Activated gamma-delta T cell treated with anti-CD3 and anti-CD28 coated beads, Interleukin-2, amount 50 U/mL, for 16 hours (primary cell): ENCODE data around the gene AGR3.

Experiments used
- DNase-seq: peaks from one replicate; pipeline ENCODE4 v3.0.0-alpha.2; 2020; ENCODE audit warnings: low read depth

AGR3 gene

DNA sequence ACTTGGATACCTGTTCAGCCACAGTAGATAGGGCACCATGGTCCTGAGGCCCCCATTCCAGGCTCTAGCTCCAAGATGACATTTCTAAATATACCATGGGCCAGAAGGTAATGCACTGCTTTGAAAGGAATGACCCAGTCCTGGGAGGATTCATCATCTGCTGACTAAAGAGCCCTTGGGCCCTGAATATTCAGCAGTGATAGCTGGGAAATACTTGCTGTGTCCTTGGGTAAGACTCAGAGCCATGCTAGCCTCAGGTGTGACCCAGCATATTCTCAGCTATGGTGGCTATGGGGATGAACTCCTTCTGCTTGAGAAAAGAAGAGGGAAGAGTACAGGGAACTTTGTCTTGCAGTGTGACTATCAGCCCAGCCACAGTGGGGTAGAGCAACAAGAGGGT lies 55.7 kb downstream of the AGR3 start:
- DNase-seq: no peak

- DNase-seq: no peak
Measured at GRCh38 chr7:16822029-16822428, 59.8 kb downstream of the AGR3 start.

DNA sequence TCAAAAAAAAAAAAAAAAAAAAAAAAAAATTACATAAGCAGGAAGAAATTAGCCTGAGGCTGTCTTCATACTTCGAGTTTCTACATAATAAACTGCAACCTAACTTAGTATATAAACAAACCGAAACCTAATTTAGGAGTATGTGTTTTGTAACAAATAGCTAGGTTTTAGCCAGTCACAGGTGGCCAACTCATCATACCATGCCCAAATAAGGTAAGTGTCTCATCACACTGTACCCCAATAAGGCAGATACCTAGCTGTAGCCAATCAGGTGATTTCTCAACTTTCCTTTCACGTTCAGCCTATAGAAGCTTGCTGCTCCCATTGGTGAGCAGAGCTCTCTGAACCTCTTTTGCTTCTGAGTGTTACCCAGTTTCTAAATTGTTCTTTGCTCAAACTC lies 63.1 kb downstream of the AGR3 start:
- DNase-seq: no peak

GRCh38 chr7:16817536-16817935 lies 64.2 kb downstream of the AGR3 start:
- DNase-seq: no peak

GRCh38 chr7:16816824-16817223 lies 65.0 kb downstream of the AGR3 start:
- DNase-seq: no peak

GRCh38 chr7:16815001-16815400 lies 66.8 kb downstream of the AGR3 start:
- DNase-seq: no peak

DNA sequence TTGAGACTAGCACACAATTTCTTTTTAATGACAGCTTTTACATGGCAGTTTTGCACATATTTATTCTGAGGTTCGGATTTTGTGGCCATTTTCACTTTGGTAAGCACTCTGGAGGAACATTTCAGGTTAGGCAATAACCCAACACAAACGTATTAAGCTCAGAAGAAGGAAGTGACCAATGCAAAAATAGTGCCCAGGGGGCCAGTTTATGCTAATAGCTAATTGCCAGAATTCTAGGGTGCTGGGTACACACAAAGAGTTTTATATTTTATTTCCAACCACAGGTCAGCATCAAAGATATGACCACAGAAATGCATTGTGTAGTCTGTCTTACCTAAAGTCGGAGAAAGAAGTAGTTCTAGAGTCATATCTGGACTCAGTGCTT lies 68.6 kb downstream of the AGR3 start:
- DNase-seq: no peak

DNA sequence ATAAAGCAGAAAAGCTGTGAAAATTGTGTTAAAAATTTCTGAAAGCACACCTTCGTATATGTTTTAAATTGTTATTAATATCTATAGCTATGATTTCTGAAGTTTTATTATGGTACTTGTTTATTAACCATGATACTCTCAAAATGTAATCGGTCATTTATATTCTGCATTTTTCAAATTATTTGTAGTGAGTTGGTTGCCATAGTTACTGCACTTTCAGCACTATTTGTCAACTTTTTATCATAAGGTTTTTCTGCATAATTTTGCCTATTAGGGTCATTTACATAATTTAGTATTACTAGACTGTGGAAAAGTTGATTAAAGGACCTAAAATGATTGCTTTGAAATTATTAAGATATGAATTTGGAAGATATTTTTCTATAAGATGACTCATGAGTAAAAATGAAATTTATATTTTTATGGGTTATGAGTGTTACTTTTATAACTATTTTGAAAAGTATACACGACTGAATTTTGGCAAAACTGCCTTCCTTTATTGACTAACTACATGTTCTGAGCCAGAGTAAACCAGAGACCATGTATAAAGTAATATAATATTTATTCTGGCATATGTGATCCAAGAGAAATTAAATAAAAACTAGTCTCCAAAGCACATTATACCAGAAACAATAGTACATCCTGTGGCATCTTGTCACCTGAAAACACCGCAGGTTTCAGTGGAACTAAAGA lies 69.1 kb downstream of the AGR3 start:
- no peak for DNase-seq

DNA sequence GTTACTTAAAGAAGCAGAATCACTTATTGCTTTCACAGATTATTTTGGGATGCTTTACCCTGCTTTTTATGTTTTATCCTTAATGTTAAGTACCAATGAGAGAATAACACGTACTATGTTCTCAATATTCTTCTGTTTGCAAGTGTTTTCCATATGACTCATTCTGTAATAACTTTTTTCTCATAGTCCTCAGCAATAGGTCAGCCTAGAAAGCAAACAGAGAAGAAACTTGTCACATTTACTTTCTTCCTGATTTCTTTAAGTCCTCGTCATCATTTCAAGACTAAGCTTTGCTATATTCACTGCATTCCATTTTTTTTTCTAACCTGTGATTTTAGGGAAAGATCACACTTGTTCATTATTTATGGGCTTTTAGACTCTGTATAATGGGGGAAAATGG lies 70.2 kb downstream of the AGR3 start:
- no peak for DNase-seq

DNA sequence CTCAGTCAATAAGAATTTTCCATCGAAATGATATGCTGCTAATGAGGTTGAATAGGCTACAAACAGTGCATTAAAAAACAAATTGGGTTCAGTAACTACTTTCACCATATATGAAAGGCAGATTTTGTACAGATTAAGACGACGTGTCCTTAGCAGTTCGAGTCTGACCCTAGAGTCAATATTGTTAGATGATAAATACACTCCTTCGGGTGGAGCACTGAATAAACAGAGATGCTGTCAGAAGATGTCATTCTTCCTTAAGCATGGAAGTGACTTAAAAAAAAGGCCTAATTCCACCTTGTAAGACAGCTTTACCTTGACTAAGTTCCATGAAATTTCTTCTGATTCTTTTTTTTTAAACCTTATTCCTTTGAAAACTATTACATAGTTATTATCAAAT lies 71.2 kb downstream of the AGR3 start:
- no peak for DNase-seq

GRCh38 chr7:16810112-16810511 lies 71.7 kb downstream of the AGR3 start:
- DNase-seq: no peak
